Measurements from ENCODE around the gene KCMF1. TPM values are rescaled to one million over a fixed set of nuclear protein-coding genes. Genes with fewer than 3 reads are reported as not detected.

KCMF1 gene
- polyA plus RNA-seq, 1 experiment, result 121 TPM

- Histone ChIP-seq H3K27me3 (ENCODE audit: control insufficient read depth, insufficient read depth, low read length) (no peaks in the 10 kb centered on the region), H3K4me3 (ENCODE audit: low read depth, low read length) (no peak overlapping the region), H3K9me3 (ENCODE audit: control insufficient read depth, insufficient read depth, low read length) (no peaks in the 10 kb centered on the region), H3K27ac (ENCODE audit: low read depth, low read length) (no peak overlapping the region)
- ChIA-PET POLR2A (no interaction called here), CTCF (interaction anchor here (1.3 to 1.9 kb wide), 4 partner anchors 13 to 247 kb away, joined by 3 to 12 read pairs (median 8); no protein-coding TSS in a partner anchor)
- DNase-seq (ENCODE audit: low read depth, low spot score), result no peak
- TF ChIP-seq, protein P1, sequence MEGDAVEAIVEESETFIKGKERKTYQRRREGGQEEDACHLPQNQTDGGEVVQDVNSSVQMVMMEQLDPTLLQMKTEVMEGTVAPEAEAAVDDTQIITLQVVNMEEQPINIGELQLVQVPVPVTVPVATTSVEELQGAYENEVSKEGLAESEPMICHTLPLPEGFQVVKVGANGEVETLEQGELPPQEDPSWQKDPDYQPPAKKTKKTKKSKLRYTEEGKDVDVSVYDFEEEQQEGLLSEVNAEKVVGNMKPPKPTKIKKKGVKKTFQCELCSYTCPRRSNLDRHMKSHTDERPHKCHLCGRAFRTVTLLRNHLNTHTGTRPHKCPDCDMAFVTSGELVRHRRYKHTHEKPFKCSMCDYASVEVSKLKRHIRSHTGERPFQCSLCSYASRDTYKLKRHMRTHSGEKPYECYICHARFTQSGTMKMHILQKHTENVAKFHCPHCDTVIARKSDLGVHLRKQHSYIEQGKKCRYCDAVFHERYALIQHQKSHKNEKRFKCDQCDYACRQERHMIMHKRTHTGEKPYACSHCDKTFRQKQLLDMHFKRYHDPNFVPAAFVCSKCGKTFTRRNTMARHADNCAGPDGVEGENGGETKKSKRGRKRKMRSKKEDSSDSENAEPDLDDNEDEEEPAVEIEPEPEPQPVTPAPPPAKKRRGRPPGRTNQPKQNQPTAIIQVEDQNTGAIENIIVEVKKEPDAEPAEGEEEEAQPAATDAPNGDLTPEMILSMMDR (IDR thresholded peaks at IDR 0.05; ENCODE audit: low read depth, low read length), result no peak
Measured at GRCh38 chr2:85053802-85054201, 82.8 kb downstream of the KCMF1 start.

DNA sequence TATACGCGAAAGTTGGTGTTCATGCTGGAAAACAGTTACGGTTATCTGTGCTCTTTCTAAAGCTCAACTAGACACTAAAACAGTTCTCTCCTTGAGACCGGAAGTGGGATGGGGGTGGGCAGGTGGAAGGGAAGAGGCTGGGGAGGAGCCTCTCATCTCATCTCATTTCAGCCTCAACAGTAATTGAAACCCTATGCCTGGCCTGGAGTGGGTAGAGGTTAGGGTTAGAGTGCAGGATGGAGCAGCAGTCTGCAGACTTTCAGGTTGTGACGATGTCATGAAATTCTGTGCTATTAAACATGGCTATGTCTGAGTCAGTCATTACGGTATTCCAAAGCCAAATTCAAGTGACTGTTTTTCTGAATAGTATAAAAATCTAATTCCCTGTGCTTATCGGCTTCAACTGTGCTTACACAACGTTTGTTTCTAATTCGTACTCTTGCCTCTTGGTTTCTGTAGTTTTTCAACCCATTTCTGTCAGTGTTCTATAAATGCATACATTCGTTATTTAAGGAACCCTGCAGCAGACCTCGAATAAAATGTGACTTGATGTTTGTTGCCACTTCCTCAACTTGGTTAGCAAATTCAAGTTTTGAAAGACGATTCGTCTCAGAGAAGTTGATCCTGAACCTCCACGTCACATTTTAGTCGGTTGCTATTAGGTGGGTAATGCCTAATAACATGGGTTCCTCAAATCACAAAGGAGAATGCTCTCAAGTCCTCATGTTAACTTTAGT is 86.4 kb downstream of the KCMF1 start:
- no peaks in the 10 kb centered on the region for H3K27me3 ChIP-seq (ENCODE audit: control insufficient read depth, insufficient read depth, low read length)
- ChIA-PET POLR2A (interaction anchor here (0.6 kb wide), 1 partner anchor 90 kb away, joined by 10 read pairs; no protein-coding TSS in a partner anchor), CTCF (interaction anchor here (0.6 to 2.3 kb wide), 3 partner anchors 8 to 241 kb away, joined by 3 to 10 read pairs (median 6); no protein-coding TSS in a partner anchor)
- H3K4me3 ChIP-seq (ENCODE audit: low read depth, low read length), result no peak overlapping the region
- no peak overlapping the region for H3K27ac ChIP-seq (ENCODE audit: low read depth, low read length)
- TF ChIP-seq, protein P1 (IDR thresholded peaks at IDR 0.05; ENCODE audit: low read depth, low read length), result no peak
- no peaks in the 10 kb centered on the region for H3K9me3 ChIP-seq (ENCODE audit: control insufficient read depth, insufficient read depth, low read length)
- DNase-seq (ENCODE audit: low read depth, low spot score), result no peak

GRCh38 chr2:85061896-85062295 is 90.9 kb downstream of the KCMF1 start:
- H3K9me3 ChIP-seq (ENCODE audit: control insufficient read depth, insufficient read depth, low read length), result no peaks in the 10 kb centered on the region
- TF ChIP-seq, protein P1 (IDR thresholded peaks at IDR 0.05; ENCODE audit: low read depth, low read length), result no peak
- no peak overlapping the region for H3K27ac ChIP-seq (ENCODE audit: low read depth, low read length)
- H3K4me3 ChIP-seq (ENCODE audit: low read depth, low read length), result no peak overlapping the region
- CTCF ChIA-PET, result interaction anchor here (1.6 to 3.0 kb wide), 3 partner anchors 205 to 238 kb away, joined by 5 to 22 read pairs (median 8); no protein-coding TSS in a partner anchor
- H3K27me3 ChIP-seq (ENCODE audit: control insufficient read depth, insufficient read depth, low read length), result peaks cover 3% of the 10 kb centered on the region
- DNase-seq (ENCODE audit: low read depth, low spot score), result no peak
- POLR2A ChIA-PET, result no interaction called here

DNA sequence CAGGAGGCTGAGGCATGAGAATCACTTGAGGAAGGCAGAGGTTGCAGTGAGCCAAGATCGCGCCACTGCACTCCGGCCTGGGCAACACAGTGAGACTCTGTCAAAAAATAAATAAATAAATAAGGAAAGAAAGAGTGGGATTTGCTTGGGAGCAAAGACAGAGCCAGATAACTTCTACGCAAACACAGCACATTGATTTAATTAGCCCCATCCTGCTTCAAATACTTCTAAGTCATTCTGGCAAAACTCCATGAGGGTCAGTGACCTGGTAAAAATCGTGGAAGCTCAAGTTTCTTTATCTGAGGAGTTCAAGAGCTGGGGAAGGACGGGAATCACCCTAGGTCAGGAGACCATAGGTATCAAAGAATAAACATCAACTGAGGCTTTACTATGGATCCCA is 91.6 kb downstream of the KCMF1 start:
- H3K27me3 ChIP-seq (ENCODE audit: control insufficient read depth, insufficient read depth, low read length), result peaks cover 3% of the 10 kb centered on the region
- POLR2A ChIA-PET, result no interaction called here
- no peak overlapping the region for H3K4me3 ChIP-seq (ENCODE audit: low read depth, low read length)
- no peak overlapping the region for H3K27ac ChIP-seq (ENCODE audit: low read depth, low read length)
- TF ChIP-seq, protein P1 (IDR thresholded peaks at IDR 0.05; ENCODE audit: low read depth, low read length), result no peak
- CTCF ChIA-PET, result interaction anchor here (1.6 to 3.0 kb wide), 3 partner anchors 204 to 237 kb away, joined by 5 to 22 read pairs (median 8); no protein-coding TSS in a partner anchor
- H3K9me3 ChIP-seq (ENCODE audit: control insufficient read depth, insufficient read depth, low read length), result no peaks in the 10 kb centered on the region
- no peak for DNase-seq (ENCODE audit: low read depth, low spot score)

- no peak overlapping the region for H3K4me3 ChIP-seq (ENCODE audit: low read depth, low read length)
- ChIA-PET POLR2A (no interaction called here), CTCF (interaction anchor here (3.0 to 6.1 kb wide), 2 partner anchors 221 to 236 kb away, joined by 22 to 108 read pairs; no protein-coding TSS in a partner anchor)
- no peak for DNase-seq (ENCODE audit: low read depth, low spot score)
- peaks cover 3% of the 10 kb centered on the region for H3K27me3 ChIP-seq (ENCODE audit: control insufficient read depth, insufficient read depth, low read length)
- H3K9me3 ChIP-seq (ENCODE audit: control insufficient read depth, insufficient read depth, low read length), result no peaks in the 10 kb centered on the region
- TF ChIP-seq, protein P1 (IDR thresholded peaks at IDR 0.05; ENCODE audit: low read depth, low read length), result no peak
- no peak overlapping the region for H3K27ac ChIP-seq (ENCODE audit: low read depth, low read length)
Measured at GRCh38 chr2:85063981-85064599, 93.1 kb downstream of the KCMF1 start.

Measured in AG04450 (cell line).